Hepatocyte (in vitro differentiated cells): ENCODE measurements around the gene NEDD1.

Source experiments
- EZH2 ChIP-seq: fragments of 200-600 bp; sonication (generic); IDR thresholded peaks from 2 replicates; pipeline ENCODE4 v1.6.1; 2016; ENCODE audit warnings: antibody characterized with exemption, mild to moderate bottlenecking, borderline replicate concordance
- TF ChIP-seq, protein P1 (sequence below): fragments of 200-600 bp; sonication (generic); IDR thresholded peaks from 2 replicates; pipeline ENCODE4 v1.5.1; 2016; ENCODE audit warnings: antibody characterized with exemption, mild to moderate bottlenecking; ENCODE audit not compliant: poor library complexity

DNA sequence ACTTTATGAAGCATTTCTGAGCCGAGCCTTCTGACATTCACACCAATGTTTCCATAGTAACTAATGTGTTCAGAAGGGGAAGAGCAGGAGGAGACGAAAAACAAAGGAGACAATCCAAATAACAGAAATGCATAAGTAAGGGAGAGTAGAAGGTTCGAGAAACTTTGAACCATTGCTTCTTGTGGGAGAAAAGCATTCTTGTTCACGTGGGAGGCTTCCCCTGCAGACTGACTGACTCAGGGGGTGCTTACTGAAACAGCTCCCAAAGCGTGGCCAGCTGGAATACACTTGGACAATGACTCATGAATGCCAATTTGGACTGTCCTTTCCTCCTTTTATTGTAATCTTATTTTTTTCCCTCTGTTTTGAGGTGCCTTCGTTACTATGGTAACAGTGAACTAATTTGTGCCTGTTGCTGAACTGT is 73.9 kb downstream of the NEDD1 start:
- no peak for TF ChIP-seq EZH2
- TF ChIP-seq, protein P1, sequence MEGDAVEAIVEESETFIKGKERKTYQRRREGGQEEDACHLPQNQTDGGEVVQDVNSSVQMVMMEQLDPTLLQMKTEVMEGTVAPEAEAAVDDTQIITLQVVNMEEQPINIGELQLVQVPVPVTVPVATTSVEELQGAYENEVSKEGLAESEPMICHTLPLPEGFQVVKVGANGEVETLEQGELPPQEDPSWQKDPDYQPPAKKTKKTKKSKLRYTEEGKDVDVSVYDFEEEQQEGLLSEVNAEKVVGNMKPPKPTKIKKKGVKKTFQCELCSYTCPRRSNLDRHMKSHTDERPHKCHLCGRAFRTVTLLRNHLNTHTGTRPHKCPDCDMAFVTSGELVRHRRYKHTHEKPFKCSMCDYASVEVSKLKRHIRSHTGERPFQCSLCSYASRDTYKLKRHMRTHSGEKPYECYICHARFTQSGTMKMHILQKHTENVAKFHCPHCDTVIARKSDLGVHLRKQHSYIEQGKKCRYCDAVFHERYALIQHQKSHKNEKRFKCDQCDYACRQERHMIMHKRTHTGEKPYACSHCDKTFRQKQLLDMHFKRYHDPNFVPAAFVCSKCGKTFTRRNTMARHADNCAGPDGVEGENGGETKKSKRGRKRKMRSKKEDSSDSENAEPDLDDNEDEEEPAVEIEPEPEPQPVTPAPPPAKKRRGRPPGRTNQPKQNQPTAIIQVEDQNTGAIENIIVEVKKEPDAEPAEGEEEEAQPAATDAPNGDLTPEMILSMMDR: no peak
